Kidney tubule cell (primary cell): ENCODE data around the gene C5.

Experiments
- DNase-seq: peaks from one replicate; pipeline ENCODE4 v3.0.0-alpha.2; 2018; ENCODE audit warnings: low spot score

C5 gene

GRCh38 chr9:120941046-120941770 is 108.9 kb downstream of the C5 start:
- DNase-seq, result peak; percentile 30

GRCh38 chr9:120940573-120940972 is 109.5 kb downstream of the C5 start:
- no peak for DNase-seq

GRCh38 chr9:120938851-120939250 is 111.2 kb downstream of the C5 start:
- no peak for DNase-seq

- no peak for DNase-seq
Observed at GRCh38 chr9:120937596-120937995, 112.5 kb downstream of the C5 start.

- DNase-seq, result no peak
Observed at GRCh38 chr9:120937127-120937526, 112.9 kb downstream of the C5 start.

GRCh38 chr9:120936764-120937122 is 113.3 kb downstream of the C5 start:
- no peak for DNase-seq

GRCh38 chr9:120936011-120936763 is 113.9 kb downstream of the C5 start:
- peak; percentile 92 for DNase-seq

GRCh38 chr9:120935383-120935857 is 114.7 kb downstream of the C5 start:
- DNase-seq, result peak; percentile 96

GRCh38 chr9:120934281-120934680 is 115.8 kb downstream of the C5 start:
- no peak for DNase-seq

- no peak for DNase-seq
Observed at GRCh38 chr9:120933310-120934055, 116.6 kb downstream of the C5 start.

GRCh38 chr9:120932086-120932823 is 117.8 kb downstream of the C5 start:
- DNase-seq, result no peak

GRCh38 chr9:120931231-120932085 is 118.6 kb downstream of the C5 start:
- peak; percentile 86 for DNase-seq

- DNase-seq, result no peak
Observed at GRCh38 chr9:120929229-120929791, 120.8 kb downstream of the C5 start.

- peak; percentile 71 for DNase-seq
Observed at GRCh38 chr9:120928483-120929228, 121.4 kb downstream of the C5 start.

- no peak for DNase-seq
Observed at GRCh38 chr9:120928015-120928482, 122.0 kb downstream of the C5 start.

GRCh38 chr9:120927269-120928014 is 122.6 kb downstream of the C5 start:
- DNase-seq, result no peak

- DNase-seq, result peak; percentile 88
Observed at GRCh38 chr9:120926397-120926928, 123.6 kb downstream of the C5 start, which contains the start of gene TRAF1. TRAF1 (minus strand) TSS chr9:120926796; CDS start chr9:120926075, 721 bp downstream.

- DNase-seq, result peak; percentile 97
Observed at GRCh38 chr9:120925535-120926396, 124.3 kb downstream of the C5 start.
